Ascending aorta (tissue), 2 donors: ENCODE measurements around the gene CEP44. TPM values are rescaled to one million over a fixed set of nuclear protein-coding genes. Genes with fewer than 3 reads are reported as not detected.

Experiments used
- DNase-seq, 2 donors: peaks; one replicate each; pipeline ENCODE4 v3.0.0-alpha.2; 2019; ENCODE audit warnings: low spot score in 2 of 2
- H3K27ac ChIP-seq, 2 donors: fragments of 200-600 bp; sonication (generic); one replicate each; pipeline ENCODE4 v1.5.1; 2016 to 2017; ENCODE audit warnings: mild to moderate bottlenecking in 1 of 2
- H3K27me3 ChIP-seq: fragments of 200-600 bp; sonication (generic); one replicate; pipeline ENCODE4 v1.5.1; 2017
- H3K36me3 ChIP-seq, 2 donors: fragments of 200-600 bp; sonication (generic); one replicate each; pipeline ENCODE4 v1.5.1; 2016
- H3K4me1 ChIP-seq, 2 donors: fragments of 200-600 bp; sonication (generic); one replicate each; pipeline ENCODE4 v1.5.1; 2016 to 2017; ENCODE audit warnings: mild to moderate bottlenecking in 1 of 2
- H3K4me3 ChIP-seq, 2 donors: fragments of 200-600 bp; sonication (generic); one replicate each; pipeline ENCODE4 v1.5.1; 2016 to 2017; ENCODE audit warnings: mild to moderate bottlenecking in 1 of 2
- H3K9me3 ChIP-seq, 2 donors: fragments of 200-600 bp; sonication (generic); one replicate each; pipeline ENCODE4 v1.5.1; 2016
- CTCF ChIP-seq, 3 experiments: fragments of 200-600 bp in 2 of 3; fragments of 450-650 bp in 1 of 3; sonication (generic) in 2 of 3; IDR thresholded peaks; one replicate each; pipeline ENCODE4 v1.5.1; 2016 to 2019; ENCODE audit warnings: antibody characterized with exemption in 3 of 3, mild to moderate bottlenecking in 1 of 3, moderate library complexity in 1 of 3
- intact Hi-C: fragments of 100-400 bp; cut with DNase I; formaldehyde crosslinking; loops from one replicate; pipeline ENCODE4 v1.15.1; 2023
- total RNA-seq: library from RNA; depleted of rRNA; stranded (reverse); fragments of >200 nt; gene quantifications from one replicate; pipeline ENCODE4 v1.1.0, GENCODE V29; 2016

CEP44 gene
- total RNA-seq, 1 donor from 2014 or later = 5.7 TPM

- TF ChIP-seq CTCF (IDR thresholded peaks at IDR 0.05) = no peak
- DNase-seq = no peak
- intact Hi-C loops = no loop called here
- no peaks in the 10 kb centered on the region for H3K27me3 ChIP-seq
- no peak overlapping the region for H3K4me3 ChIP-seq
- peaks cover 0 to 4% of the 10 kb centered on the region in 2 donors for H3K36me3 ChIP-seq
- no peak overlapping the region for H3K27ac ChIP-seq
- no peaks in the 10 kb centered on the region for H3K4me1 ChIP-seq
- H3K9me3 ChIP-seq = no peaks in the 10 kb centered on the region
These were observed 17.3 kb upstream of the CEP44 start for GRCh38 chr4:174266416-174266815.

- no peak for DNase-seq
- Histone ChIP-seq H3K4me3 (no peak overlapping the region), H3K27ac (no peak overlapping the region), H3K36me3 (no peaks in the 10 kb centered on the region), H3K9me3 (no peaks in the 10 kb centered on the region), H3K4me1 (no peaks in the 10 kb centered on the region), H3K27me3 (no peaks in the 10 kb centered on the region)
- no peak for TF ChIP-seq CTCF (IDR thresholded peaks at IDR 0.05)
- intact Hi-C loops = no loop called here
These were observed 9.8 kb upstream of the CEP44 start for GRCh38 chr4:174273930-174274329.

DNA sequence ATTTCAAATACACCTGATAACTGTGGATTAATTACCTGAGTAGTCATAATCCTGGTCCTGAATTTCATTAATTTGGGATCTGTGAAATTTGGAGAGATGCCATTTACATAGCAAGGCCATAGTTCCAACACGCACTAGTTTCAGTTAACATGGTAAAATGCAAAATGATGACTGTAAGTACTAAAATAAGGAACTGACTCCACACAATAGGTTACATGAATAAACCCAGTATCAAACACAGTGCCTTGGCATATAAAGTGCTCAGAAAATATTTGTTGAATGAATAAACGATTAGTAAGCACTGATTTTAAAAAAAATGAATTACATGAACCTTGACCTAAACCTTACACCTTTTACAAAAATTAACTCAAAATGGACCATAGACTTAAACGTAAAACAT, 9.3 kb upstream of the CEP44 start:
- Histone ChIP-seq H3K9me3 (no peaks in the 10 kb centered on the region), H3K36me3 (no peaks in the 10 kb centered on the region), H3K4me3 (no peak overlapping the region), H3K27me3 (no peaks in the 10 kb centered on the region), H3K27ac (no peak overlapping the region), H3K4me1 (no peaks in the 10 kb centered on the region)
- DNase-seq = no peak
- intact Hi-C loops = no loop called here
- TF ChIP-seq CTCF (IDR thresholded peaks at IDR 0.05) = no peak

DNA sequence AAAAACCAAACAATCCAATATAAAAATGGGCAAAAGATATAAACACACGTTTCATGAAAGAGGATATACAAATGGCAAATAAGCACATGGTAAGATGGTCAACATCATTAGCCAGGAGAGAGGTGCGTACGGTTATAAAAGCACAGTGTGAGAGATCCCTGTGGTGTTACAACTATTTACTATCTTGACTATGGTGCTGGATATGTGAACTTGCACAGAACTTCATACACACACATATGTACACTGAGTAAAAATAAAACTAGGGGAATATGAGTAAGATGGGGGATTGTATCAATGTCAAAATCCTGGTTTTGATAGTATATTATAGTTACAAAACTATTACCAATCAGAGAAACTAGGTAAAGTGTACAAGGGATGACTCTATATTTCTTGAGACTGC, 8.6 kb upstream of the CEP44 start:
- intact Hi-C loops = no loop called here
- H3K4me1 ChIP-seq = no peaks in the 10 kb centered on the region
- no peak for TF ChIP-seq CTCF (IDR thresholded peaks at IDR 0.05)
- no peaks in the 10 kb centered on the region for H3K9me3 ChIP-seq
- no peak overlapping the region for H3K4me3 ChIP-seq
- H3K27me3 ChIP-seq = no peaks in the 10 kb centered on the region
- no peak overlapping the region for H3K27ac ChIP-seq
- H3K36me3 ChIP-seq = no peaks in the 10 kb centered on the region
- DNase-seq = no peak

- H3K9me3 ChIP-seq = no peaks in the 10 kb centered on the region
- H3K27ac ChIP-seq = no peak overlapping the region
- TF ChIP-seq CTCF (IDR thresholded peaks at IDR 0.05) = no peak
- H3K4me1 ChIP-seq = peaks cover 0 to 4% of the 10 kb centered on the region in 2 donors
- intact Hi-C loops = no loop called here
- no peaks in the 10 kb centered on the region for H3K27me3 ChIP-seq
- DNase-seq = no peak
- H3K36me3 ChIP-seq = no peaks in the 10 kb centered on the region
- no peak overlapping the region for H3K4me3 ChIP-seq
These were observed 6.3 kb upstream of the CEP44 start for GRCh38 chr4:174277433-174277832.

GRCh38 chr4:174278467-174278866, 5.2 kb upstream of the CEP44 start:
- no peak for TF ChIP-seq CTCF (IDR thresholded peaks at IDR 0.05)

More at GRCh38 chr4:174278467-174278866, 5.2 kb upstream of the CEP44 start:
- Histone ChIP-seq H3K27me3 (no peaks in the 10 kb centered on the region), H3K9me3 (no peaks in the 10 kb centered on the region), H3K36me3 (no peaks in the 10 kb centered on the region), H3K4me1 (peaks cover 0 to 4% of the 10 kb centered on the region in 2 donors), H3K27ac (no peak overlapping the region), H3K4me3 (no peak overlapping the region)
- no peak for DNase-seq
- intact Hi-C loops = no loop called here
